GM13976 (cell line): Measurements from ENCODE around the gene ATP10B.

Experiments
- DNase-seq: peaks from one replicate; pipeline ENCODE4 v3.0.0; 2012; ENCODE audit warnings: low spot score
- CTCF ChIP-seq: IDR thresholded peaks from 2 replicates; pipeline ENCODE4 v1.5.1; 2012; ENCODE audit warnings: borderline replicate concordance, mild to moderate bottlenecking; ENCODE audit not compliant: insufficient read depth; ENCODE audit errors: extremely low read depth, missing control alignments, control extremely low read depth
- in situ Hi-C: fragments of 300-500 bp; cut with MboI; formaldehyde crosslinking; loops from one replicate; pipeline ENCODE4 v1.12.0; 2022; ENCODE audit warnings: low sequenced_read_pairs, mixed read lengths, inconsistent platforms; ENCODE audit not compliant: unreplicated experiment

ATP10B gene

GRCh38 chr5:160793530-160793899 lies 58.5 kb downstream of the ATP10B start:
- in situ Hi-C loops: no loop called here
- no peak for DNase-seq
- TF ChIP-seq CTCF: no peak

GRCh38 chr5:160792732-160793529 lies 59.1 kb downstream of the ATP10B start:
- TF ChIP-seq CTCF: no peak
- DNase-seq: no peak
- in situ Hi-C loops: no loop called here

GRCh38 chr5:160792281-160792680 lies 59.7 kb downstream of the ATP10B start:
- in situ Hi-C loops: no loop called here
- DNase-seq: no peak

GRCh38 chr5:160789219-160789859 lies 62.7 kb downstream of the ATP10B start:
- no peak for DNase-seq
- no peak for TF ChIP-seq CTCF
- in situ Hi-C loops: no loop called here

More at GRCh38 chr5:160792281-160792680, 59.7 kb downstream of the ATP10B start:
- TF ChIP-seq CTCF: no peak

- DNase-seq: no peak
- in situ Hi-C loops: no loop called here
- TF ChIP-seq CTCF: no peak
These were observed 63.8 kb downstream of the ATP10B start for GRCh38 chr5:160788102-160788660.

GRCh38 chr5:160787240-160787639 lies 64.8 kb downstream of the ATP10B start:
- DNase-seq: no peak
- TF ChIP-seq CTCF: peak; percentile 35
- in situ Hi-C loops: no loop called here
